ENCODE results near the gene ARHGAP12.

The ARHGAP12 gene

GRCh38 chr10:31936933-31937332 lies 8.3 kb upstream of the ARHGAP12 start:
- peak overlapping the region; percentile 45 for H3K27ac ChIP-seq (ENCODE audit: poor library complexity, severe bottlenecking)
- H3K27me3 ChIP-seq (ENCODE audit: insufficient read depth, poor library complexity, severe bottlenecking), result no peaks in the 10 kb centered on the region
- peaks cover 37% of the 10 kb centered on the region for H3K4me1 ChIP-seq (ENCODE audit: insufficient read depth, poor library complexity, severe bottlenecking)
- no peaks in the 10 kb centered on the region for H3K36me3 ChIP-seq (ENCODE audit: low read depth)
- peak; percentile 28; the same call in 1 of the 3 replicates for ATAC-seq (ENCODE audit: low read depth)
- no peak for DNase-seq (ENCODE audit: low spot score)
- no peaks in the 10 kb centered on the region for H3K9me3 ChIP-seq (ENCODE audit: severe bottlenecking)
- no peak overlapping the region for H3K4me3 ChIP-seq (ENCODE audit: severe bottlenecking)
- no peak for TF ChIP-seq CTCF (IDR thresholded peaks at IDR 0.05; ENCODE audit: poor library complexity, severe bottlenecking)

- no peaks in the 10 kb centered on the region for H3K9me3 ChIP-seq (ENCODE audit: severe bottlenecking)
- H3K27ac ChIP-seq (ENCODE audit: poor library complexity, severe bottlenecking), result peak overlapping the region; percentile 45
- no peak for DNase-seq (ENCODE audit: low spot score)
- ATAC-seq (ENCODE audit: low read depth), result no peak
- no peak for TF ChIP-seq CTCF (IDR thresholded peaks at IDR 0.05; ENCODE audit: poor library complexity, severe bottlenecking)
- no peak overlapping the region for H3K4me3 ChIP-seq (ENCODE audit: severe bottlenecking)
- H3K4me1 ChIP-seq (ENCODE audit: insufficient read depth, poor library complexity, severe bottlenecking), result peaks cover 30% of the 10 kb centered on the region
- no peaks in the 10 kb centered on the region for H3K27me3 ChIP-seq (ENCODE audit: insufficient read depth, poor library complexity, severe bottlenecking)
- no peaks in the 10 kb centered on the region for H3K36me3 ChIP-seq (ENCODE audit: low read depth)
Observed at GRCh38 chr10:31936086-31936485, 7.5 kb upstream of the ARHGAP12 start.

- Histone ChIP-seq H3K36me3 (ENCODE audit: low read depth) (no peaks in the 10 kb centered on the region), H3K27me3 (ENCODE audit: insufficient read depth, poor library complexity, severe bottlenecking) (no peaks in the 10 kb centered on the region), H3K27ac (ENCODE audit: poor library complexity, severe bottlenecking) (no peak overlapping the region), H3K4me3 (ENCODE audit: severe bottlenecking) (no peak overlapping the region), H3K4me1 (ENCODE audit: insufficient read depth, poor library complexity, severe bottlenecking) (peaks cover 32% of the 10 kb centered on the region), H3K9me3 (ENCODE audit: severe bottlenecking) (no peaks in the 10 kb centered on the region)
- no peak for TF ChIP-seq CTCF (IDR thresholded peaks at IDR 0.05; ENCODE audit: poor library complexity, severe bottlenecking)
- ATAC-seq (ENCODE audit: low read depth), result no peak
- DNase-seq (ENCODE audit: low spot score), result no peak
Observed at GRCh38 chr10:31935678-31936077, 7.0 kb upstream of the ARHGAP12 start.

- H3K4me1 ChIP-seq (ENCODE audit: insufficient read depth, poor library complexity, severe bottlenecking), result peaks cover 20% of the 10 kb centered on the region
- no peak overlapping the region for H3K4me3 ChIP-seq (ENCODE audit: severe bottlenecking)
- H3K36me3 ChIP-seq (ENCODE audit: low read depth), result no peaks in the 10 kb centered on the region
- no peak overlapping the region for H3K27ac ChIP-seq (ENCODE audit: poor library complexity, severe bottlenecking)
- H3K27me3 ChIP-seq (ENCODE audit: insufficient read depth, poor library complexity, severe bottlenecking), result no peaks in the 10 kb centered on the region
- no peaks in the 10 kb centered on the region for H3K9me3 ChIP-seq (ENCODE audit: severe bottlenecking)
- TF ChIP-seq CTCF (IDR thresholded peaks at IDR 0.05; ENCODE audit: poor library complexity, severe bottlenecking), result no peak
- no peak for ATAC-seq (ENCODE audit: low read depth)
- DNase-seq (ENCODE audit: low spot score), result no peak
Observed at GRCh38 chr10:31932838-31933237, 4.2 kb upstream of the ARHGAP12 start.

GRCh38 chr10:31930856-31931255 lies 2.2 kb upstream of the ARHGAP12 start:
- no peak for ATAC-seq (ENCODE audit: low read depth)
- no peaks in the 10 kb centered on the region for H3K27me3 ChIP-seq (ENCODE audit: insufficient read depth, poor library complexity, severe bottlenecking)
- no peak for DNase-seq (ENCODE audit: low spot score)
- peak overlapping the region; percentile 73 for H3K27ac ChIP-seq (ENCODE audit: poor library complexity, severe bottlenecking)
- H3K9me3 ChIP-seq (ENCODE audit: severe bottlenecking), result no peaks in the 10 kb centered on the region
- H3K36me3 ChIP-seq (ENCODE audit: low read depth), result no peaks in the 10 kb centered on the region
- no peak overlapping the region for H3K4me3 ChIP-seq (ENCODE audit: severe bottlenecking)
- peaks cover 17% of the 10 kb centered on the region for H3K4me1 ChIP-seq (ENCODE audit: insufficient read depth, poor library complexity, severe bottlenecking)
- TF ChIP-seq CTCF (IDR thresholded peaks at IDR 0.05; ENCODE audit: poor library complexity, severe bottlenecking), result no peak
